H1 (cell line): Measurements from ENCODE around the gene PRCD.

Experiments used
- CBX8 ChIP-seq: fragments of 300-800, 300-1000 bp; sonication (generic); IDR thresholded peaks from 2 replicates; pipeline ENCODE4 v1.7.1; 2016; ENCODE audit warnings: low read depth, low read length, borderline replicate concordance
- CEBPB ChIP-seq: IDR thresholded peaks from 2 replicates; pipeline ENCODE4 v1.6.1; 2012; ENCODE audit warnings: low read depth, low read length
- CREB1 ChIP-seq: IDR thresholded peaks from 2 replicates; pipeline ENCODE4 v1.6.1; 2012; ENCODE audit warnings: inconsistent platforms
- CTCF ChIP-seq, 3 experiments: IDR thresholded peaks; 1 replicate in 2 of 3; 2 replicates in 1 of 3; pipeline versions ENCODE4 v1.5.1 to v1.6.1; 2011; ENCODE audit warnings: low read length in 3 of 3, mild to moderate bottlenecking in 3 of 3, inconsistent platforms in 2 of 3, low read depth in 1 of 3, moderate library complexity in 1 of 3; ENCODE audit not compliant: insufficient read depth in 1 of 3; ENCODE audit errors: control extremely low read depth in 1 of 3
- EZH2 ChIP-seq: fragments of 200-600 bp; sonication (generic); IDR thresholded peaks from 2 replicates; pipeline ENCODE4 v1.7.1; 2012; ENCODE audit warnings: low read depth, mild to moderate bottlenecking, moderate library complexity, low read length, inconsistent platforms; ENCODE audit not compliant: severe bottlenecking
- HDAC6 ChIP-seq: IDR thresholded peaks from one replicate; pipeline ENCODE4 v1.7.1; 2012; ENCODE audit warnings: low read depth, mild to moderate bottlenecking, inconsistent platforms, low read length, moderate library complexity
- POLR2AphosphoS5 ChIP-seq: IDR thresholded peaks from 2 replicates; pipeline ENCODE4 v1.6.1; 2011; ENCODE audit warnings: low read depth, low read length
- SIN3A ChIP-seq, 2 experiments: IDR thresholded peaks in 1 of 2; conservative IDR thresholded peaks in 1 of 2; 2 replicates each; pipeline ENCODE4 v1.6.1; 2011 to 2012; ENCODE audit warnings: low read length in 2 of 2, improper control_type of control experiment in 1 of 2, low read depth in 1 of 2, mild to moderate bottlenecking in 1 of 2
- SRF ChIP-seq: IDR thresholded peaks from 2 replicates; pipeline ENCODE4 v1.6.1; 2011; ENCODE audit warnings: mild to moderate bottlenecking, low read depth, low read length, moderate library complexity
- USF2 ChIP-seq: IDR thresholded peaks from 2 replicates; pipeline ENCODE4 v1.6.1; 2011; ENCODE audit warnings: low read length, improper control_type of control experiment

GRCh38 chr17:76534831-76535732 is 4.8 kb upstream of the PRCD start:
- TF ChIP-seq CBX8 (no peak), CTCF (IDR thresholded peaks at IDR 0.05; ENCODE audit: control extremely low read depth in 1 of 3, insufficient read depth in 1 of 3, low read depth in 1 of 3, low read length in 3 of 3) (no peak), POLR2AphosphoS5 (no peak), CREB1 (no peak), CEBPB (no peak), HDAC6 (no peak), EZH2 (no peak), SRF (no peak), SIN3A (conservative IDR thresholded peaks at IDR 0.05 in 1 of 2, IDR thresholded peaks at IDR 0.05 in 1 of 2; ENCODE audit: low read depth in 1 of 2, low read length in 2 of 2) (no peak), USF2 (no peak)
